ENCODE data around the gene FUZ.
A peak's percentile ranks its signal among the peaks of the same experiment; 100 is the strongest.

FUZ gene

GRCh38 chr19:49812997-49813861, at the start of gene FUZ:
Gene FUZ, minus strand, starts transcription at chr19:49813292. Its CDS starts 186 bp downstream, at chr19:49813106.
- DNase-seq (ENCODE audit: low read depth, low spot score): peak; percentile 99

- DNase-seq (ENCODE audit: low read depth, low spot score): peak; percentile 40
Measured at GRCh38 chr19:49862391-49863253, 49.5 kb upstream of the FUZ start.

GRCh38 chr19:49861541-49862378, 48.7 kb upstream of the FUZ start:
- DNase-seq (ENCODE audit: low read depth, low spot score): no peak

GRCh38 chr19:49861107-49861506, 48.0 kb upstream of the FUZ start:
- DNase-seq (ENCODE audit: low read depth, low spot score): peak; percentile 70

DNA sequence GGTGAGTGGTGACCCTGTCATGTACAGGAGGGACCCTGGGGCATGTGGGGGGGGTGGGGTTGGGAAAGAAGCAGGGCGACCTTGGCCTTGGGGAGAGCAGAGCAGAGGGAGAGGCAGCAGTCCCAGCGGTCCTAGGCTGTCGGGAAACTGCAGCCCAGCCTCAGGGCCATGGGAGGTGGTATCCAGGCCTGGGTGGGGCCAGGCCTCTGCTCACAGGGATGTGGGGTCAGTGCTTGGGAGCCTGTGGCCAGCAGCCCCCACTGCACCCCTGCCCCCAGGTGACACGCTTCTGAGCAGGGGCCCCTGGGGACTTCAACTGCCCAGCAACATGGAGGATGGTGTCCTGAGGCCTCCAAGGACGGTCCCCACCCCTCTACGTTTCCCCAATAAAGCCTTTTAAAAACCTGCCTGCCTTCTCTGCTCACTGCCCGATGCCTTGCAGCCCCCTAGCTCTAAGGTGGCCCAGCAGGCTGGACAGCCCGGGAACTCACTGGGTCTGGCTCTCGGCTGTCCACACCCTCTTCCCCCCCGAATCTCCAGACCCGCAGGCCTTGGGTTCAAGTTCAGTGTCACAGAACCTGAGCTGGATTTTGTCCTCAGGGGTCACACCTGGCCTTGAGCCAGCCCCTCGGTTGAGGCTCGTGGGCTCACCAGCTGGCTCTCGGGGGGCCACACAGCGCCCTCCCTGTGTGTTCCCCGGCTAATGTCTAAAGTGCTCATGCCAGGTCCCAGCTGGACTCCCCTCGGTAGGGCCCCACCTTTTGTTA, 47.4 kb upstream of the FUZ start:
- DNase-seq (ENCODE audit: low read depth, low spot score): no peak

DNA sequence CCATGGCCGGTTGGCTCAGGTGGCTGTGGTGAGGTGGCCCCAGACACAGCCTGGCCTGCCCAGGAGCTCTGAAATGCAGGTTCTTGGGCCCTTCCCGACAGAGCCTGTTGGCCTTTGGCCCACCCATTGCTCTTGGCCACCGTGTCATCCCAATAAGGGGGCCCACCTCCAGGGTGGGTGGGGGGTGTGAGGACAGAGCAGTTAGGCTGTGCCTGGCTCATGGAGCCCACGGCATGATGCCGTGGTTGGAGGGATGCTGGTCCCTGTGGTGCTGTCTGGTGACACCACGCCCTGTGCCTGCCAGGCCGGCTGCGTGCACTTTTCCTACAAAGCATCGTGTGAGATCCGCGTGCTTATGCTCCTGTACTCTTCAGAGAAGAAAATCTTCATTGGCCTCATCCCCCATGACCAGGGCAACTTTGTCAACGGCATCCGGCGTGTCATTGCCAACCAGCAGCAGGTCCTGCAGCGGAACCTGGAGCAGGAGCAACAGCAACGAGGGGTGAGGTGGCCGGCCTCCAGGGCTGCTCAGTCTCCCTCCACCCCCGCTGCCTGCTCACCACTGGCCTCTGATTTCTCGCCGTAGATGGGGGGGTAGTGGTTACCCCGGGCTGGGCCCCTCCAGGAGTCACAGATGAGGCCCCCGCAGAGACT, 46.7 kb upstream of the FUZ start:
- DNase-seq (ENCODE audit: low read depth, low spot score): no peak

DNA sequence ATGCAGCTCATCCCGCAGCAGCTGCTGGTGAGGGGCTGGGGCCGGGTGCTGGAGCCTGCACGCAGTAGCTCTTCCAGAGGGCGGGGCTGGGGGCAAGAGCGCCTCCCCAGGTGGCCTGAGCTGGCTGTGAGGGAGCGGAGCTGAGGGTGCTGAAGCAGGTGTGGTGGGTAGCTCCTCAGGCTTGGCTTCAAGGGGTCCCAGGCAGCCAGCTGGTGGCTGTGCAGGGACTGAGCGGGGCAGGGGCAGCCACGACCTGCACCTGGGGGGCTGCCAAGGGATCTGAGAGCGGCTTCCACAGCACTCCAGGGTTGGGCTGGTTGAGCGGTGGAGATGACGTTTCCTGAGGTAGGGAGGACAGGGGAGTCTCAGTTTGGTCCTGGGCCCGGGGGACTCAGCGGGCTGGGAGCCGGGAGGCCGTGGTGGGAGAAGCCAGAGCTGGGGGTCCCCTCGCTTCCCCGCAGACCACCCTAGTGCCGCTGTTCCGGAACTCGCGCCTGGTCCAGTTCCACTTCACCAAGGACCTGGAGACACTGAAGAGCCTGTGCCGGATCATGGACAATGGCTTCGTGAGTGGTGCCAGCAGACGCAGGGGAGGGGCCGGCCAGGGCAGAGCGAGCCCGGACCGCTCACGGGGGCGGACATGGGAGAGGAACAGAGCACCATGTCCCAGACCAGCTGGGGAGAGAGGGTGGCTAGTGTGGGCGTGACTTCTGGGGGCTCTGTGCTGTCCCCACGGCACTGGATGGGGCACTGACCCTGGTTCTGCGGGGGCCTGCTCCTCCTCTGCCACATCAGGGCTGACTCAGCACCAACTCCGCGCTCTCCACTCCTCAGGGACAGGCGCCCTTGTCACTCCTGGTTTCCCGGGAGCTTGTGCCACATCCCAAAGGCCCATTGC, 45.2 kb upstream of the FUZ start:
- peak; percentile 45 for DNase-seq (ENCODE audit: low read depth, low spot score)

DNA sequence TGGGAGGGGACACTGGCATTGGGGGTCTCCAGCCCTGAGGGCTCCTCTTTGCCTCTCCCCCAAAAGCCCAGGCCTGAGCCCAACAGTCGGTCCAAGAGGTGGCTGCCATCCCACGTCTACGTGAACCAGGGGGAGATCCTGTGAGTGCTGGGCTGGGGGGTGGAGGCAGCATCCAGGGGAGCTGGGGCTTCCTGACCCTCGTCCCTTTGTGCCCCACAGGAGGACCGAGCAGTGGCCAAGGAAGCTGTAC, 44.7 kb upstream of the FUZ start:
- DNase-seq (ENCODE audit: low read depth, low spot score): no peak

DNA sequence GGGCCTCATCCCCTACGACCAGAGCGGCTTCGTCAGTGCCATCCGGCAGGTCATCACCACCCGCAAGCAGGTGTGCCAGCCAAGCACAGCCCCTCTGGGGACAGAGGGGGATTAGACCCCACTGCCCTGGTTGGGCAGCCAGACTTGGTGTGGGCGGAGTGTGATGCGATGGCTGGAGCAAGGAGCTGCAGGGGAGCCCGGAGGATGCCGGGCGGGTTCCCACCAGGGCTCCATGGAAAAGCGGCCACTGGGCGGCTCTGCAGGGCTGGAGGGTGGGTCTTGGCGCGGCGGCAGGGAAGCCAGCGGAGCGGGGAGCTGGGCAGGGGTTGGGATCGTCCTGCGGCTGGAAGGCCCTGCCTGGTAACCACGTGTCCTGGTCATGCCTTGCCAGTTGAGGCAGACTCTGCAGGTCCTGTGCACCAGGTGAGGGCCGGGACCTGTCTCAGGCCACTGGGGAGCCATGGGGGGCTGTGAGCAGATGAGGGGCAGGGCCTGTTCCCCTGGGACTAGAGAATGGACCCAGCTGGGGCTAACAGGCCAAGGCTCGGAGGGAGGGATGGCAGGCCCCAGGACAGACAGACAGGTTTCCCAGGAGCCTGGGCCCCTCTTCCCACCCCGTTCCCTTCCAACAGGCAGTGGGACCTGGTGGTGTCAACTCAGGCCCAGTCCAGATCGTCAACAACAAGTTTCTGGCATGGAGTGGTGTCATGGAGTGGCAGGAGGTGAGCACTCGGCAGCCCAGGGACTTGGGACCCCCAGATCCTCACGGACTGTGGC, 44.2 kb upstream of the FUZ start:
- no peak for DNase-seq (ENCODE audit: low read depth, low spot score)

DNA sequence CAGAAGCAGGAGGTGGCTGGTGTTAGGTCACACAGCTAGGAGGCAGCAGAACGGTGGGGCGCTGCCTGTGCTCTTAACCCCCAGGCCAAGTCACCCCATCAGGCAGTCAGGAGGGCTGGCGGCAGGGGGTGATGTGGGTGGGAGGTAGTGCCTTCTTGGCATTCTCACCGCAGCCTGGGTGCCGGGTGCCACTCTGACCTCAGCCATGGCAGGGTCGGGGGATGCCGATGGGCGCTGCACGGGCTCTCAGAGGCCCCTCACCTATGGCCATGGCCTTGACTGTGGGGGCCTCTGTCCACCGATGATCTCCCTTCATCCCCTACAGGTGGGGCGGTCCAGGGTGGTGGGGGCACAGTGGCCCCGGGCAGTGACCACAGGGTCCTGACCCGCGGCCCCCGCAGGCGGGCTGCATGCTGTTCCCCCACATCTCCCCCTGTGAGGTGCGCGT, 43.5 kb upstream of the FUZ start:
- no peak for DNase-seq (ENCODE audit: low read depth, low spot score)

- DNase-seq (ENCODE audit: low read depth, low spot score): no peak
Measured at GRCh38 chr19:49855676-49856573, 42.8 kb upstream of the FUZ start.

- DNase-seq (ENCODE audit: low read depth, low spot score): no peak
Measured at GRCh38 chr19:49855277-49855675, 42.2 kb upstream of the FUZ start.

DNA sequence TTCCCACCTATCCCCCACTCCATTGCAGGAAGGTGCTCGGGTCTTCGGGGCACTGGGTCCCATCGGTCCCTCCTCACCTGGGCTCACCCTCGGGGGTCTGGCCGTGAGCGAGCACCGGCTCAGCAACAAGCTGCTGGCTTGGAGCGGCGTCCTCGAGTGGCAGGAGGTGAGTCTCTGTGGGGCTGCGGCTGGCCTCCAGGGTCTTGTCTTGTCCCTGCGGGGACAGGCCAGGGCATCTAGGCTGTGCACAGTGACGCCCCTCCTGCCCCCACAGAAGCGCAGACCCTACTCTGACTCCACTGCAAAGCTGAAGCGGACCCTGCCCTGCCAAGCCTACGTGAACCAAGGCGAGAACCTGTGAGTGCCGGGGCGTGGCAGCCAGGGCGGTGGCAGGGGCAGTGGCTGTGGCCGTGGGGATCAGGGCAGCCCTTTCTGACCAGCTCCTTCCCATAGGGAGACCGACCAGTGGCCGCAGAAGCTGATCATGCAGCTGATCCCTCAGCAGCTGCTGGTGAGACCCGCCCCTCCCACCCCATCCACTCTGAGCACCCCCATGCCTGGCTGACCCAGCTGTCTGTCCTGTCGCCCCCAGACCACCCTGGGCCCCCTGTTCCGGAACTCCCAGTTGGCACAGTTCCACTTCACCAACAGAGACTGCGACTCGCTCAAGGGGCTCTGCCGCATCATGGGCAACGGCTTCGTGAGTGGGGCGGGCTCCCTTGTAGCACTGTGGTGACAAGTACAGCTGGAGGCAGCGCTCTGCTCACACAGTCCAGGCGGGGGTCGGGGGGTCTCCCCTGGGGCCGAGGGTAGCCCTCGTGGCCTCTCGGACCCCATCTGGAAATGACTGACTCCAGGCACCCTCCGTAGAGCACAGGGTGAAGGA, 41.5 kb upstream of the FUZ start:
- DNase-seq (ENCODE audit: low read depth, low spot score): no peak

GRCh38 chr19:49853852-49854377, 40.8 kb upstream of the FUZ start:
- no peak for DNase-seq (ENCODE audit: low read depth, low spot score)

DNA sequence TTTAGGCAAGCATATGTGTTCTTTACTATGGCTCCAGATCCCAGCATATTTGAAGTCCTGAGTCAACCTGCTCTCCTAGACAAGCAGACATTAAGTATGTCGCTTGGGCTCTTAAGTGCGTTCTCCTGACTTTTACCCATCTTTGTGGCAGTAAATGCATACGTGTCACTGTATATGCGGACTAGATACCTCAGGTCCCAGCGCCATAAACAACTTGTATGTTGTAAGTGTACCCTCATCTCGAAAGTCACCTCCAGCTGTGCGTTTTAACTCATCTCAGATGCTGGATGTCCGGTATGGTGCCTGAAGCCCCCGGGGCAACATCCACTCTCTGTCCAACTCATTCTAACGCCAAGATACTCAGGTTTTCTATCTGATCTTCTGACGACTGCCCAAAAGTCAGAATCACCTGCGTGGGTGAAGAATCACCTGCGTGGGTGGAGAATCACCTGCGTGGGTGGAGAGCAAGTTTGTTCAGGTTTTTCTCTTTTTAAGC, 39.6 kb upstream of the FUZ start:
- peak; percentile 29 for DNase-seq (ENCODE audit: low read depth, low spot score)

Data from astrocyte of the hippocampus (primary cell).